Adrenal gland (tissue), 5 donors: ENCODE data around the gene AK4.

Experiments
- CTCF ChIP-seq, 6 experiments: fragments of 450-650 bp in 4 of 6; fragments of 200-600 bp in 2 of 6; sonication (generic) in 1 of 6; IDR thresholded peaks; 1 replicate in 5 of 6; 2 replicates in 1 of 6; pipeline versions ENCODE4 v1.5.1 to v1.8.0; 2016 to 2021; ENCODE audit warnings: antibody characterized with exemption in 6 of 6, mild to moderate bottlenecking in 2 of 6, moderate library complexity in 1 of 6
- POLR2A ChIP-seq, 2 donors: fragments of 450-650 bp; IDR thresholded peaks; one replicate each; pipeline ENCODE4 v1.6.1; 2017; ENCODE audit warnings: antibody characterized with exemption in 2 of 2, mild to moderate bottlenecking in 2 of 2, moderate library complexity in 1 of 2
- donor health status: DM: no; HTN: no; CAD: no.

- TF ChIP-seq CTCF (IDR thresholded peaks at IDR 0.05) (no peak), POLR2A (IDR thresholded peaks at IDR 0.05) (no peak)
Observed at GRCh38 chr1:65168867-65169266, 20.9 kb downstream of the AK4 start.
